Measurements from ENCODE around the gene MMAA.
"Not testable (repeated sequence)": the region's sequence is repeated elsewhere in the genome, so short reads cannot be mapped to it uniquely, and the experiment has no call there.

MMAA gene

DNA sequence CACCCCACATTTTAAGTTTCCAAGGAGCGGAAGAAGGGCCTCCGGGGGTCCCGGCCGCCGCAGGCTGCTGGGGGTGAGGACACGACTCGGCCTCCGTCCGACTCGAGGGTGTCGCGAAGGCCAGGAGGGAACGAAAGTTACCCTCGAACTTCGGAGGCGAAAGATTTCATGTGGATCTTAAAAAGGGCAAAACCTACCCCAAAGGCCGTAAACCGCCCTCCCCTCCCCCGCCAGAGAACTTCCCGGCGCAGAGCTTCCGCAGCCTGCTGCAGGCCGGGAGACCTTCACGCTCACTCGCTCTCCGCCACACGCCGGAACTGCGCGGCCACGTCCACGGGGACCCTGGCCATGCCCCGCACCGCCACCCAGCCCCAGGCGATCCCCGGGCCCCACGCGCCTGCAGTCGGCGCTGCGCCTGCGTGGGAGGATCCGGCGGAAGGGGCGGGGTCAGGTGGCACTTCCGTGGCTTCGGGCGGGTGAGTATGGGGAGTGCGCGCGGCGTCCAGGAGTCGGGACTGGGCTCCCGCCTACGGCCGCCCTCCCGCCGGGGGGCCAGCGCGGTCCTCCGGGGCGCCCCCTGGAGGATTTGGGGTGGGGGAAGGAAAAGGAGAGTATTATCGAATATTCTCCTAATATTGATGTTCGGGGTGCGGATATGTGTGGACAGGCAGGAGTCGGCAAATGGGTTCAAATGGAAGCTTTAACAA lies at the start of gene MMAA:
Gene MMAA, plus strand, starts transcription at position 454 of the 707 bp plus-strand sequence. CDS start 19,755 bp downstream, outside the sequence.
- Mint-ChIP-seq H3K36me3 (peaks cover 15% of the 10 kb centered on the region), H3K27me3 (no peaks in the 10 kb centered on the region), H3K9me3 (peaks cover 3% of the 10 kb centered on the region), H3K4me1 (peaks cover 42% of the 10 kb centered on the region), H3K27ac (peak within 1 kb of the TSS; percentile 97), H3K4me3 (peak within 1 kb of the TSS; percentile 86)
- DNase-seq: peak; percentile 96
- CTCF ChIA-PET: no interaction called here

- H3K4me3 Mint-ChIP-seq, H3K36me3 Mint-ChIP-seq, H3K4me1 Mint-ChIP-seq, H3K9me3 Mint-ChIP-seq, H3K27ac Mint-ChIP-seq, DNase-seq, H3K27me3 Mint-ChIP-seq, CTCF ChIA-PET: not testable (repeated sequence)
These were observed 44.6 kb upstream of the MMAA start for GRCh38 chr4:145574546-145574945.

DNA sequence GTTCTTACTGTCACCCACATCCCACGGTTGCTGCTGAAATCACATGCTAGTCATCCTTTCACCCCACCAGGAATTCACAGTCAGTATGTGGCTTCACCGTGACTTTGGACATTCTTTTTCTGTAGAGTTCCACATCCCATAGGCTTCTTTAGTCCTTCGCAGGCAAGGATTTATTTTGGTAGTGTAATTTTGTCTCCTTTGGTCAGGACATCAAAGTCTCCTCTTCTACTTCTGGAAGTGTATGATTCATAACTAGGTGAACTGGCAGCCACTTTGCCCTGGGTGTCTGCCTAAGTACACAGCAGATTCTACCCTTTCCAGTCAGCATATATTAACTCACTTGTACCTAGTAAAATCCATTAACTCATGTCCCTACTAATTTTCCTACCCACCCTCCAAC lies 38.3 kb upstream of the MMAA start:
- Mint-ChIP-seq H3K4me1 (no peaks in the 10 kb centered on the region), H3K36me3 (no peaks in the 10 kb centered on the region), H3K27ac (no peak overlapping the region), H3K27me3 (no peaks in the 10 kb centered on the region), H3K9me3 (peaks cover 2% of the 10 kb centered on the region), H3K4me3 (no peak overlapping the region)
- CTCF ChIA-PET: no interaction called here
- DNase-seq: no peak

- H3K27me3 Mint-ChIP-seq: peaks cover 9% of the 10 kb centered on the region
- CTCF ChIA-PET: no interaction called here
- no peak overlapping the region for H3K4me3 Mint-ChIP-seq
- no peaks in the 10 kb centered on the region for H3K36me3 Mint-ChIP-seq
- H3K4me1 Mint-ChIP-seq: no peaks in the 10 kb centered on the region
- no peak for DNase-seq
- H3K9me3 Mint-ChIP-seq: peaks cover 2% of the 10 kb centered on the region
- no peak overlapping the region for H3K27ac Mint-ChIP-seq
These were observed 35.8 kb upstream of the MMAA start for GRCh38 chr4:145583191-145584055.

GRCh38 chr4:145587088-145587754 lies 32.0 kb upstream of the MMAA start:
- CTCF ChIA-PET: no interaction called here
- no peak for DNase-seq

GRCh38 chr4:145589381-145589780 lies 29.8 kb upstream of the MMAA start:
- H3K27ac Mint-ChIP-seq, CTCF ChIA-PET, DNase-seq, H3K4me1 Mint-ChIP-seq, H3K9me3 Mint-ChIP-seq, H3K36me3 Mint-ChIP-seq, H3K4me3 Mint-ChIP-seq: not testable (repeated sequence)
- H3K27me3 Mint-ChIP-seq: peaks cover 15% of the 10 kb centered on the region

More at GRCh38 chr4:145587088-145587754, 32.0 kb upstream of the MMAA start:
- H3K9me3 Mint-ChIP-seq: no peaks in the 10 kb centered on the region
- H3K4me1 Mint-ChIP-seq: no peaks in the 10 kb centered on the region
- H3K4me3 Mint-ChIP-seq: no peak overlapping the region
- peaks cover 15% of the 10 kb centered on the region for H3K27me3 Mint-ChIP-seq
- no peaks in the 10 kb centered on the region for H3K36me3 Mint-ChIP-seq
- H3K27ac Mint-ChIP-seq: no peak overlapping the region

DNA sequence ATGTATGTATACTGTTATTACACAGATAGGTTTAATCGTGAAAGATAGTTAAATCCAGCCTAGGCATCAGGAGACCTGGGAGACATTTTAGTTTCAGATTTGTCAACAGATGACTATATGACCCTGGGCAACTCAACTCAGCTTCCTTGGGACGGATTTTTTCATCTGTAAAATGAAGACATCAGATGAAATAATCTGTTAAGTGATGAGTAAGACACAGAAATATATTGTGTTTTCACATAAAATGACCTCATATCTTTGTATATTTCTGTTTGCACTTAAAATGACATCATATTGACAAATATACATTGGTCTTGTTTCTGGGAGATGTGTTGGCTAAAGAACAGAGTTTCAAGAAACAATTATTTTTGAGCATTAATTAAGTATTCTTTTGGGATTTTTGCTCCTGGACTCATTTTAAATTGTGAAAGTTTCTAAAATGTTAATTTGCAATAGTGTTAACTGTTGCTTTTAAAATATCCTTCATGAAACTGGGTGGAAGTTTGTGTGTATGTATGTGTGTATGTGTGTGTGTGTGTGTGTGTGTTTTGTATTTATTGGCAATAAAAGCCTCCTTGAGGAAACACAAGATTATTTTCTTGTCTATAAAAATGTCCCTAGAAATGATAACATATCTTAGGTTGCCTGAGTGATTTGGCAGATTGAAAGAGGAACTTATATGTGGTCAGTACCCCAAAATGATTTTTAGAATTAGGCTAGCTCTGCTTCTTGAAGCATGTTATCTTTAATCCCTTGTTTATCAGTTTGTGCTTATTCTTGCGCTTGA lies 29.1 kb upstream of the MMAA start:
- CTCF ChIA-PET: no interaction called here
- Mint-ChIP-seq H3K27ac (no peak overlapping the region), H3K27me3 (peaks cover 15% of the 10 kb centered on the region), H3K4me3 (no peak overlapping the region), H3K9me3 (no peaks in the 10 kb centered on the region), H3K36me3 (no peaks in the 10 kb centered on the region), H3K4me1 (no peaks in the 10 kb centered on the region)
- no peak for DNase-seq

DNA sequence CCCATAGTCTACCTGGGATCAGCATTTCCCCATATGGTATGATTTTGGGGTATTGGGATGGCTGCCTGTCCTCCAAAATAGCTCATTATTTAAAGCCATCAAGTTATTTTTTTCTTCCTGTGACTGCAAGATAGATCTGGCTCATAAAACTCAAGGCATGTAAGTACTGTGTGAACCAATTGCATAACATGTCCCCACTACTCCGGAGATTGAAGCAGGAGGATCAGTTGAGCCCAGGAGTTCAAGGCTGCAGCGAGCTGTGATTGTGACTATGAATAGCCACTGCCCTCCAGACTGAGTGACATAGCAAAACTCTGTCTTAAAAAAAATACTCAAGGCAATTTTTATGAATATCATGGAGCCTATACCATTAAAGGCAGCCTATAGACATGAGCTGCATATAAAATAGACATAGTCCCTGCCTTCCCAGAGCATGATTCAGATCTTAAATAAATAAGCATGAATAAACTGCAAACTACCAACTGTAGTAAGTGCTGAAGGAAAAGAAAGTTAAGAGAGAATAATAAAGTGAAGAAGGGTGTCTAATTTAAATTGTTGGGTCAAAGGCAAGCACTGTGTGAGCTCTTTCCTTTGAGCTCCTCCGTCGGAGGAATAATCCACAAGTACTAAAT lies 16.9 kb upstream of the MMAA start:
- no peaks in the 10 kb centered on the region for H3K4me1 Mint-ChIP-seq
- H3K9me3 Mint-ChIP-seq: peaks cover 2% of the 10 kb centered on the region
- no peak overlapping the region for H3K4me3 Mint-ChIP-seq
- CTCF ChIA-PET: interaction anchor here (1.1 to 1.3 kb wide), 2 partner anchors 15 to 386 kb away, joined by 3 read pairs; no protein-coding TSS in a partner anchor
- peaks cover 4% of the 10 kb centered on the region for H3K27me3 Mint-ChIP-seq
- no peak for DNase-seq
- no peaks in the 10 kb centered on the region for H3K36me3 Mint-ChIP-seq
- no peak overlapping the region for H3K27ac Mint-ChIP-seq

DNA sequence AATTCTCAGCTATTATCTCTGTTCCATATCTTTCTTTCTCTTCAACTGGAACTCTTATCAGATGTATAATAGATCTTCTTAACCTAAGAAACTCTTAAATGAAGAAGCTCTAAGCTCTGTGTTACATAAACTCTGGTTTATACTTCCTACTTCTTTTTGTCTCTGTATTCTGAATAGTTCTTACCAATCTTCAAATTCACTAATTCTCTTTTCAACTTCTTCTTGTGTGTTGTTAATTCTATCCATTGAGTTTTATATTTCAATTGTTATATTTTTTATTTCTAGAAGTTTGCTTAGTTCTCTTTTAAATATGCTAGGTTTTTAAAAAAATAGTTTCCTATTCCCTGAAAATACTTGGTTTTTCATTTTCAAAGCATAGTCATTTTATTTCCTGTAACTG lies 13.2 kb upstream of the MMAA start:
- peaks cover 2% of the 10 kb centered on the region for H3K9me3 Mint-ChIP-seq
- CTCF ChIA-PET: interaction anchor here (2.3 kb wide), 1 partner anchor 10 kb away, joined by 7 read pairs; no protein-coding TSS in a partner anchor

GRCh38 chr4:145609481-145610427 lies 9.4 kb upstream of the MMAA start:
- Mint-ChIP-seq H3K27me3 (peaks cover 11% of the 10 kb centered on the region), H3K4me3 (no peak overlapping the region), H3K9me3 (peaks cover 2% of the 10 kb centered on the region), H3K27ac (no peak overlapping the region), H3K36me3 (no peaks in the 10 kb centered on the region), H3K4me1 (peaks cover 4% of the 10 kb centered on the region)
- DNase-seq: peak; percentile 78
- CTCF ChIA-PET: interaction anchor here (0.6 to 1.7 kb wide), 8 partner anchors 8 to 395 kb away, joined by 3 to 17 read pairs (median 4); no protein-coding TSS in a partner anchor

More for the DNA sequence above, 13.2 kb upstream of the MMAA start:
- no peak overlapping the region for H3K4me3 Mint-ChIP-seq
- no peaks in the 10 kb centered on the region for H3K36me3 Mint-ChIP-seq
- DNase-seq: no peak
- no peak overlapping the region for H3K27ac Mint-ChIP-seq
- H3K4me1 Mint-ChIP-seq: peaks cover 4% of the 10 kb centered on the region
- peaks cover 6% of the 10 kb centered on the region for H3K27me3 Mint-ChIP-seq

DNA sequence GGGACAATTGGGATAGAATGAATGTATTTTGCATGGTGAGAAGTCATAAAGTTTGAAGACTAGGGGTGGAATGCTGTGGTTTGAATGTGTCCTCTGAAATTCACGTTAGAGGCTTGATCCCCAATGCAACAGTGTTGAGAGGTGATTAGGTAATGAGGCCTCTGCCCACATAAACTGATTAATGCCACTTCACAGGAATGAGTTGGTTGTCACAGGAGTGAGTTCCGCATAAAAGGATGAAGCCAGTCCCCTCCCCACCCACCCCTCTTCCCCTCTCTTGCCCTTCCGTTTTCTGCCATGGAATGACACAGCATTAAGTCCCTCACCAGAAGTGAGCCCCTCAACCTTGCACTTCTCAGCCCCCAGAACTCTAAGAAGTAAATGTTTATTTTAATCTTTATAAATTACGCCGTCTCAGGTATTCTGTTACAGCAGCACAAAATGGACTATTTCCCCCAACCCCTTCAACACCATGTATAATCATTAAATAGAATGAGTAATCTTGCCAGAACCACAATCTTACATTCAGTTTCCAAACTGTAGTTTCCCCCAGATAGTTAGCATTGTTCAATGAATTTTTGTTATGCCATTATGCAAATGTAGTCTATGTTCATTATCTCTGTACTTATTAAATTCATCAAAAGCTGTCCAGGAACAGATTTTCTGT lies 5.5 kb upstream of the MMAA start:
- Mint-ChIP-seq H3K4me3 (no peak overlapping the region), H3K27me3 (peaks cover 11% of the 10 kb centered on the region), H3K27ac (no peak overlapping the region), H3K36me3 (no peaks in the 10 kb centered on the region), H3K4me1 (peaks cover 22% of the 10 kb centered on the region), H3K9me3 (no peaks in the 10 kb centered on the region)
- CTCF ChIA-PET: no interaction called here
- no peak for DNase-seq

DNA sequence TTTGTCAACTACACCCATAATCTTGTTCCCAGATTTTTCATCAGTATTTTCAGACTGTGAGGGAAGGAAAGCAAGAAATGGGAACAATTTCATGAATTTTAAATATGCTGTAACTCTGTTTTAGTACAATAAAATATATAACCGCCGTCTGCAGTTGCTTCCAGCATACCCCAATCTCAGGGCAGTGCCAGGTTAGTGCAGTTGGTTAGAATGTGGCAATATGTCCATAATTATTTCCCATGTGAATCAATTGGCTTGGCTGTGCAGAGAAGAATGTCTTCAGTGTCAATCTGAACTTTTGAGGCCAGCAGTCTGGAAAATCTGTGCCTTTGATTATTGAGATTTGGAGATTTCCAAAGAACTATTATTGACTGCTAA lies 5.0 kb upstream of the MMAA start:
- H3K27ac Mint-ChIP-seq: no peak overlapping the region
- no peak overlapping the region for H3K4me3 Mint-ChIP-seq
- CTCF ChIA-PET: no interaction called here
- DNase-seq: no peak
- peaks cover 22% of the 10 kb centered on the region for H3K4me1 Mint-ChIP-seq
- peaks cover 11% of the 10 kb centered on the region for H3K27me3 Mint-ChIP-seq
- H3K9me3 Mint-ChIP-seq: no peaks in the 10 kb centered on the region
- no peaks in the 10 kb centered on the region for H3K36me3 Mint-ChIP-seq

Data from activated naive CD4-positive, alpha-beta T cell treated with anti-CD3 and anti-CD28 coated beads, Interleukin-2, amount 10 ng/mL, durations not matched to agents 7 days and 5 days (primary cell).